Left forelimb (tissue), 1 donor: ENCODE results near the gene CCL4.
"Not testable (repeated sequence)": the region's sequence is repeated elsewhere in the genome, so short reads cannot be mapped to it uniquely, and the experiment has no call there.

Experiments
- DNase-seq: peaks from one replicate; pipeline ENCODE4 v3.0.0-alpha.2; 2018; ENCODE audit warnings: low spot score

Gene CCL4

DNA sequence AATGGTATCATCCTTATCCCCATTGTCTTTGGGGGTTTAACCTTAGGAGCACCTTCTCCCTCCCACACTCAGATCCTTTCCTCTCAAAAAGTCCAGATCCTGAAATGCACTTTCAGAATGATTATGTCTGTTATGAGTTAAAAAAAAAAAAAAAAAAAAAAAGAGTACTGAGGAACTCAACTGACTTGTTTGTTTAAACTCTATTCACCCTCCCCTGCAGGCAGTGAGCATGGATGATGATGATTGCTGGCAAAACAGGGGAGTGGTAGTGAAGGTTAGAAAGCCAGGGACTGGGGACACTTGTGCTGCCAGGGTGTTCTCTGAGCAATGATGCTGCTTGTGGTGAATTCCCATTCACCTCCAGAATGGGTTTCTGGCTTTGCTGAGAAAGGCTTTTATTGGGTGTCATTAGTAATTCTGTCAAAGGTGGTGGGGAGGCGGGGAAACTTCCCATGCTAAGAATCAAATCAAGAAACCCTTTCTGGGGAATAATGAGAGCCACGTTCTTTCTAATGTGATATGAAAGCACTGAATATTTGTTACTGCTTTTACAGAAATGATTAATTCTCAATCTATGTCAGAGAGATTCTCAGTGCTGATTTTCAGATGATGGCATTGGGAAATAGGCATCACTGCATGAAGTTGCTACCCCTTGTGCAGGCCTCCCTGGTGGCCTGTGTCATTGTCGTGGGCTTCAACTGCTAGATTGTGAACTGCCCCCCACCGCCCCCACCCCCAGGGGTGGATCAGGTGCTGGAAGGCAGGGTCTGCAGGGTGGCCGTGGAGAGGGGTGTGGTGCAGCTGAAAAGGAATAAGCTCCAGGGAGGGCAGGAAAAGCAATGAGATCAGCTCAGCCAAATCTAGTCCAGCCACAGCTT lies 14.1 kb downstream of the CCL4 start:
- DNase-seq: no peak

DNA sequence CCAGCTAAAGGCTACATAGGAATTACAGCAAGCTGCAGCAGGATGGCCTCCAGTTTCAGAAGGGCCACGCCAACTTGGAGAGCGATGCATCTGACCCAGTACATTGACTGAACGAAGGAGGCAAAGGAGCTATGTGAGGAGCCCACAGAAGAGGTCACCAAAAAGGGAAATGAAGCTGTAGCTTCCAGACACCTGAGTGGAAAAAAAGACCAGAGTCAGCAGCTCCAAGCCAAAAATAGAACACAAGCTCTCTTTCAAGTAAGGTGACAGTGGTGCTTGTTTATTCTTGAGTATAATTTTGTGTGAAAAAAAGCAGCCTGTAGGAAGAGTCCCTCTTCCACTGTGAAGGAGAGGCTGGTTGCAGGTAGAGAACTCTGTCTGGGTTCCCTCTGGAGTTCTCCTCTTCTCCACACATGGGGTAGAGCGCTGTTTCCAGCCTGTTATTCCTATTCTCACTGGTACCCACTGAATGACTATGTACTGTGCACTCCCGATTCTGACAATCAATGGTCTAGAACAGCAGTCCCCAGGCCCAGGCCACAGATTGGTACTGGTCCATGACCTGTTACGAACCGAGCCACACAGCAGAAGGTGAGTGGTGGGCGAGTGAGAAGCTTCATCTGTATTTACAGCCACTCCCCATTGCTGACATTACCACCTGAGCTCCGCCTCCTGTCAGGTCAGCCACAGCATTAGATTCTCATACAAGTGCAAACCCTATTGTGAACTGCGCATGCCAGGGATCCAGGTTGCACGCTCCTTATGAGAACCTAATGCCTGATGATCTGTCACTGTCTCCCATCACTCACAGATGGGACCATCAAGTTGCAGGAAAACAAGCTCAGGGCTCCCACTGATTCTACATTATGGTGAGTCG lies 15.1 kb downstream of the CCL4 start:
- no peak for DNase-seq

DNA sequence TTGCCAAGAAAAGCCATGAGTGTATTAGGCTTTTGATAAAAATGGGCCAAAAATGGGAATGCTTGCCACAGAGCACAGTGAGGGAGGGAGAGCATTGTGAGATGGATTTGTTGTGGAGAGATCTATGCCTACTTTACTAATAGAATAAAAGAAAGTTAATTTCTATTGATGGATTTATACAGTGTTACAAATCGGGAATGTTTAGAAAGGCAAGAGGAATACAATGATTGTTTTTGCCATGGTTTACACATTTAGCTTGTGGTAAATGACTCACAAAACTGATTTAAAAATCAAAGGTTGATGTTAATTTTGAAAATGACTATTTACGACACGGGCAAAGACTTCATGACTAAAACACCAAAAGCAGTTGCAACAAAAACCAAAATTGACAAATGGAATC lies 16.6 kb downstream of the CCL4 start:
- no peak for DNase-seq

DNA sequence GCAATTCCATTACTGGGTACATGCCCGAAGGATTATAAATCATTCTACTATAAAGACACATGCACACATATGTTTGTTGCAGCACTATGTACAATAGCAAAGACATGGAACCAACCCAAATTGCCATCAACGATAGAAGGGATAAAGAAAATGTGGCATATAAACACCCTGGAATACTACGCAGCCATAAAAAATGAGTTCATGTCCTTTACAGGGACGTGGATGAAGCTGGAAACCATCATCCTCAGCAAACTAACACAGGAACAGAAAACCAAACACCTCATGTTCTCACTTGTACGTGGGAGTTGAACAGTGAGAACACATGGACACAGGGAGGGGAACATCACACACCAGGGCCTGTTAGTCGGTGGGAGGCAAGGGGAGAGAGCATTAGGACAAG lies 17.5 kb downstream of the CCL4 start:
- DNase-seq: not testable (repeated sequence)

DNA sequence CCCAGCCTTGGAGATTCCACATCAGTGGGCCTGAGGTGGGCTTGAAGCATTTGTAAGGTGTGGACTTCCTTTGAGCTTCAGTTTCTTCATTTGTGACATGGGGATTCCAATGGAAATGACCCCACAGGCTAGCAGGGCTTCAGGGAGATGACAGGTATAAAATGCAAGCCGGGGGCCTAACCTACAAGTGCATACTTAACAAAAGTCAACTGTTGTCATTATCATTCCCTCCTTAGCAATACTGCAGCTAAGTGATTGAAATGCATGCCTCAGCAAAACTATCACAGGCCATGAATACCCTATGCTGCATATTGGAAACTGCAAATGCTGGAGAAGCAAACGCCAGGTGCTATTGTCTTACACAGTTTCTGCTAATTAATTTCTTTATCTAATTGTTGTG lies 19.8 kb downstream of the CCL4 start:
- no peak for DNase-seq

DNA sequence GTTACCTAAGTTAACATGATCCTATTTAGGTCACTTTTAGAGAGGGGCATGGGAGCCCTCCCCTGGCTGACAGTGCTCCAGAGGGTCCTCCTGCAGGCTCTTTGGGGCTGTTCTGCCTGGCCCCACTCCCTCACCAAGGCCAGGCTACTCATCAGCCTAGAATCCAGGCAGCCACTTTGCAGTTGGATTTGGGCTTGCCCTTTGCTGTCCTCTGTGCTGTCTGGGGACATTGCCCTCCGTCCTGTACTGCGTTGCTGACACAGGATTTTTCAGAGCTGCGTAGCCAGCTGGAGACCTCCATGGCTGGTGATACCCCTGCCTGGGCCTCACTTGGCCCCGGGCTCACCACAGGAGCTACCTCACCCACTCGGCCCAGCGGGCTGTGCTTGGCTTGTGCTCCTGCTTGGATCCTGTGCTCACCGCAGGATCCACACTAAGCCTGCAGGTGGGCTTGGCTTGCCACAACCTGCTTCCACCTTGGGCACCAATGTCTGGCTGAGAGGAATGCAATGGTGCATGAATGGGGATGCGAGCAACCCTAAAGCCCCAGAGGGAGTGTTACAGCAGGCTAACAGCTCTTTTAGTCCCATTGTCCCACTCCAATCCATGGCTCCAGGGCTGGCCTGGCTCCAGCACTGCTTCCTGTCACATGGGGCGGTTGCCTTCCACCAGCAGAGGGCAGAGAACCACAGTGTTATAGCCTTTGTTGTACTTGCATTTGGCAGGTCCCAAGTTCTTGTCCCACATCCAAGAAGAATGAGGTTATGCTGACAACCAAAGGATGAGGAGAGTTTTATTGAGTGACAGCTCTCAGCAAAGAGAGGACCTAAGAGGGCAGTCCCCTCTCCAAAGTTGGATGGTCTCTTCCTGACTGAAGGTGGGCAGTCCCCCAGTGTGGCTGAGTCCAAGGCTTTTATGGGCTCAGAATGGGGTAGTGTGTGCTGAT lies 21.5 kb downstream of the CCL4 start:
- no peak for DNase-seq

DNA sequence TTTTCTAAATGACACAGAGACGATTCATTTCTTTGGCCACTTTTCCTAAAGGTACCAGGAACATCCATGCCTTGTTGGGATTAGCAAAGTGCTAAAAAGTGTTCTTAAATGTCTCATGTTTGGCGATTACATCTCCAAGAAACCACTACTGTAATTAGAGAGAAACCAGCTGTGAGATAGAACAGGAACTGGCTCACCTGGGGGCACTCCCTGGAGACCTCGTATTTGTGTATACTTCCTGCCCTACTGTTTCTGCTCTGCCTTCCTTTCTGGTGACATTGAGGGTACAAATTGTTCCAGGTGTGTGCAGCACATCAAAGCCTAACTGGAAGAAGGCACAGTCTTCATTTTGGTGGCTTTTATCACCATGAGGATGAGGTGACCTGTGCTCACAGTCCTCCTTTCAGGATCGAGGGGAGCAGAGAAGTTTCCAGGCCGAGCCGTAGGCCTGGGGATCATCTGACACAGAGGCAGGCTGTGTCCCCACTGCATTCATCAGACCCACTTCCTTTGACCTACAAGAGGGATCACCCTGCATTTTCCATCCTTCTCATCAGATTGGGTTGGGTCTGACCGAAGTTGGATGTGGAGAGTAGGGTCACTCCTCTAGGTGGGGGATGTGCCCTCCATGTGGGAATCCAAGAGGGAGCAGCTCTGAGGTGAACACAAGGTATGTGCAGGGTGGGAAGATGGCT lies 23.7 kb downstream of the CCL4 start:
- no peak for DNase-seq

DNA sequence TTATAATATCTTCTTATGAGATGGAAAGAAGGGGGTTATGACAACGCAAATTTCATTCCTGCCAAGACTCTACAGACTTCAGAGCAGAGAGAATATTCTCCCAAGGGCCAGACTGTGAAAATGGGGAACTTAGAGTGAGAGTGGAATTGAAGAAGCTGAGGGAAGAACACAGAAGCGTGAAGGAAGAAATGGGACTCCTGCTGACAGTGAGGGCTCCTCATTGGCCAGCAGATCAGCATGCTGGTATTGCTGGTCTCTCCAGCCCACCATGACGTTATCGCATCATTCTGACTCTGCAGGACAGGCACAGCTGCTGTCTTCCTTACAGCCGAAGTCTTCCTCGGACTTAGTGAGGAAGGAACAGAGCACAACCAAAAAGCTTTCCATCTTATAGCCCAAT lies 24.3 kb downstream of the CCL4 start:
- no peak for DNase-seq

DNA sequence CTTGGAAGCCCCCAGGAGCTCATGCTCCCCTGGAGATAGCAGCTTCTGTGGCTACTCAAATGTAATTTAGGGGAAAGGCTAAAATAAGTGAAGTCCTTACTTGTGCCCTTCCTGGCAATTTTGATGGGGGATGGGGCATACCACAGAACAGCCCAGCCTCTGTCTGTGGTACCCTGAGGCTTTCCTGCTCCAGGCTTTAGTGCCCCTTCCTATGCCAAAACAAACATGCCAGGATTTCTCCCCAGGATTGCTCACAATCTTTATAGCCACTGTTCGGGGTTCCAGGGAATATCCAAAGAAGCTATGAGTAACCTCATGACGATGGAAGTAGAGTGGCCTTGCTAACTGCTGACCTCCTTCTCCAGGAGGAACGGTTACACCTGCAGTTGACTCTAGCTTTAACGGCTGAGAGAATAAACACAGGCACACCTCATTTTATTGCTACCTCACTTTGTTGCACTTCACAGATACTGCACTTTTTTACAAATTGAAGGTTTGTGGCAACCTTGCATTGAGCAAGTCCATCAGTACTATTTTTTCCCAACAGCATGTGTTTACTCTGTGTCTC lies 24.9 kb downstream of the CCL4 start:
- DNase-seq: no peak

DNA sequence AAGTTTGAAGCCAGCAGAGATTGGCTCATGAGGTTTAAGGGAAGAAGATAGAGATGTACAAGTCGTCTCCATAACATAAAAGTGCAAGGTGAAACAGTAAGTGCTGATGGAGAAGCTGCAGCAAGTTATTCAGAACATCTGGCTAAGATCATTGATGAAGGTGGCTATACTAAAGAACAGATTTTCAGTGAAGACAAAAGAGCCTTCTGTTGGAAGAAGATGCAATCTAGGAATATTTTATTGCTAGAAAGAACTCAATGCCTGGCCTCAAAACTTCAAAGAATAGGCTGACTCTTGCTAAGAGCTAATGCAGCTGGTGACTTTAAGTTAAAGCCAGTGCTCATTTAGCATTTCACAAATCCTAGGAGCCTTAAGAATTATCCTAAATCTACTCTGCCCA lies 26.0 kb downstream of the CCL4 start:
- DNase-seq: no peak

DNA sequence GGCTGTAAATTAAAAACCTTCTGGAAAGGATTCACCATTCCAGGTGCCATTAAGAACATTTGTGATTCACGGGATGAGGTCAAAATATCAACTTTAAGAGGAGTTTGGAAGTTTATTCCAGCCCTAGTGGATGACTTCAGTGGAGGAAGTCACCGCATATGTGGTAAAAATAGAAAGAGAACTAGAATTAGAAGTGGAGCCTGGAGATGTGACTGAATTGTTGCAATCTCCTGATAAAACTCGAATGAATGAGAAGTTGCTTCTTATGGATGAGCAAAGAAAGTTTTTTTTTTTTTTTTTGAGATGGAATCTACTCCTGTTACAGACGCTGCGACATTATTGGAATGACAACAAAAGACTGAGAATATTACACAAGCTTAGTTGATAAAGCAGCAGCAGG lies 26.7 kb downstream of the CCL4 start:
- no peak for DNase-seq

DNA sequence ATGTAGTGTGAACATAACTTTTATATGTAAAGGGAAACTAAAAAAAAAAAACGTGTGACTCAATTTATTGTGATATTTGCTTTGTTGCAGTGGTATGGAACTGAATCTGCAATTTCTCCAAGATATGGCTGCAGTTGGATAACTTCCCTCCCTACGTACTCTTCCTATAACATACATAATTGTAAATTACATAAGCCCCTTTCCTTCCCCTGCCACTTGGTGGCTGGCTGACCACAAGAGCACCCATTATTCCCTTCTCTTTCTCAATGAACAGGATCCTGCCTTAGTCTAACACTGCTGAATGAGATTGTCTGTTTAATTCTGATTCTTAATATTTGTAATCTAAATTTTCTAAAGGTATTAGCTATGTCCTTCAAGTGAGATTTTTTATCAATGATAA lies 27.8 kb downstream of the CCL4 start:
- no peak for DNase-seq

DNA sequence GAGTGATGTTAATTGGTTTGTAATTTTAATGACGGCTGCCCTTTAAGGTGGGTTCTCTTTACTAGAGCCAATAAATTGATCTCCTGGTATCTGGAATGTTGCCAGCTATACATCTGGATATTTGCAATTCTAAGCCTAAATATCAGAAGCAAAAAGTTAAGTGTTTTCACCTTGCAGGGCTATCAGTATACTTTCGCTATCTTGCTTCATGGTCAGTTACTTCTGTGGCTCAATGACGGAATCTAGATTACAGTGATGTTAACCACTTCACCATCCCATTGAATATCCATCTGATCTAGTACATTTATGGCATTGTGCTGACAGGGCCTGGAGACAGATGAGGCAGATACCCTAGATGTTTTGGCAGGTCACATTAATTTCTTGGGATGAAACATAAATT lies 28.3 kb downstream of the CCL4 start:
- DNase-seq: no peak

DNA sequence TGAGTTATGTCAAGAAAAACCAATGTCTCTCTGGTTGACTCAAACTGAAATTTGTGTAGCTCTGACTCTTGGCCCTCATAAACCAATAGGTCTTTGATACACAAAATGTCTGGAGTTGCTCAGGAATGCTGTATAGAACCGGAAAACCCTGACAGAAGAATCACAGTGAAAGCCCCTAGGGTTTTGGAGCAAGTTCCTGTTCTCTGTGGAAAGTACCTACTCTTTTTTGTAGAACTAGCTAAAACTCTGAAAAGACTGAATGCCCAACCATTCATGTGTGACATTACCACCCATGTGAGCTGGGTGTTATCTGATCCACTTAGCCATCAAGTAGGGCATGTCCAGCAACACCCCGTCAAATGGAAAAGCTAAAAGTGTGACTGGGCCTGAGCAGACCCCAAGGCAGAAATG lies 28.8 kb downstream of the CCL4 start:
- DNase-seq: no peak

DNA sequence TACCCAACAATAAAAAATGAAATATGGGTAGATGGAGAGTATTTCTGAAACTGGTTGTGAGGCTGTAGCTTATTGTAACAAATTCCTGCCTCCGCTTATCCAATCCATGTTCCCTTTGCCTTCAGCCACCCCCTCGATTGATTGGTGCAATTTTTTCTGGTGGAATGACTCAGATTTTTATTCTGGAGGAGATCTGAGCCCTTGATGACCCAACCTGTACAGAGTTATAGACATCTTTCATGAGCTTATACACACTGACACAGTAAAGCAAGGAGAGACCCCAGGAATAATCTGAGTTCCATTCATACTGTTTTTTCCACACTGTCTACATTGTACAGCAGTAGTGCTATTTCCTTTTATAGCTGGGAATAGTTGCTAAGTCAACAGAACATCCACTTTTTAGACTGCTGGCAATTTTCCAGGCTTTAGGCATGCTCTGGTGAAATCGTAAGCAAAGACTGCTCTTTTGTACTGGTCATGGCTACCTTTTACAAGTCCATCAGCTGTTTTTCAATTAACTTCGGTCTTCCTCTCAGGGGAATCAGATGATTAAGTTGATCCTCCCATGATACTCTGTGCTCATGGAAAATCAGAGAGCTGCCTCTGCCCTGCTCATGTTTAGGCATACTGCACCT lies 30.1 kb downstream of the CCL4 start:
- no peak for DNase-seq

DNA sequence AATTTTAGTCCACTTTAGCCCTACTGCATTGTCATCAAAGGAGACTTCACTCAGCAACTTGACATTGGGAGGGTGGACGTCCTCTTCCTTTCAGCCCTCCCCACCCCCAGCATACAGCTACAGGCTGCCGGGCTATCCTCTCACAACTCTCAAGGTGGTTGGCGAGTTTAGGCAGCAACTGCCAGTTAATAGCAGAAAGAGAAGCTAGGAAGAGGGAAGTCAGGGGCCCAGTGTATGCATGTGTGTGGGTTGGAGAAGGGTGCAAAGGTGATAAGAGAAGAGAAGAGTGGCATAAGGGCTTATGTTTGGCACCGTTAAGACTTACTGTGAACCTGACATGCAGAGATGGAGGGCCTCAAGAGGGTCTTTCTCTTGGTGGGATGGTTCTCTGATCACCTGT lies 31.8 kb downstream of the CCL4 start:
- DNase-seq: no peak

DNA sequence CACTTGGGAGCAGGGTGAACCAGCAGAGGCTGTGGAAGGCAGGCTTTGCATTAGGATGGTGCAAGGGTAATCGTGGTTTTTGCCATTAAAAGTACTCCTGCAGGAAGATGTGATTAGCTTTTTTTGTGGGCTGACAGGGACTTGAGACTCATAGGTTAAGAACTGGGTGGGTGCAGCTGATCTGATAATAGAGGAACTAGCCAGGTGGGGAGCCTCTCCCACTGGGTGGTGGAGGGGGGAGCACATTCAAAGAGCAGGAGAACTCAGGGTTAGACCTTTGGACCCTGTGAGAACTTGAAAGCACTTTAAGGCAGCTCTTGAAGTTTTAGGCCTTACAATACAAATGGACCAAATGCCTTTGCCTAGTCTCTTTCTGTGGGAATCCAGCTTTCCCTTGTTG lies 32.4 kb downstream of the CCL4 start:
- DNase-seq: no peak

DNA sequence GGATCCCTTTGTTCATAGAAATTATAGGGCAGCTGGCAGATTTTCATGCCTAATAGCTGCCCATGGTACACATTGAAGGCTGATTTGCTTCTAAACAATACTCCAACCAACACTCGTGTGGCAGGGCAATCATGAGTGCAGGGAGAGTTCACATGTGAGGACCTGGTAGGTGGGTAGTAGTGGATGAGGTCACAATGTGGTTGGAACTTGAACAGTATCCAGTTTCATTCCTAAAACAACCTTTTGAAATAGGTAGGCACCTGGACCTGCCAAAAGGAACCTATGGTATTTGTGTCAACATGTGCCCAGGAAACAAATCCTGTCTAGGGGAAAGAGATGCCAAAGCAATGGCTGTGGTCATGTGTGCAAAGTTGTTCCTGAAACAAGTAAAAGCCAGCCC lies 32.8 kb downstream of the CCL4 start:
- no peak for DNase-seq

DNA sequence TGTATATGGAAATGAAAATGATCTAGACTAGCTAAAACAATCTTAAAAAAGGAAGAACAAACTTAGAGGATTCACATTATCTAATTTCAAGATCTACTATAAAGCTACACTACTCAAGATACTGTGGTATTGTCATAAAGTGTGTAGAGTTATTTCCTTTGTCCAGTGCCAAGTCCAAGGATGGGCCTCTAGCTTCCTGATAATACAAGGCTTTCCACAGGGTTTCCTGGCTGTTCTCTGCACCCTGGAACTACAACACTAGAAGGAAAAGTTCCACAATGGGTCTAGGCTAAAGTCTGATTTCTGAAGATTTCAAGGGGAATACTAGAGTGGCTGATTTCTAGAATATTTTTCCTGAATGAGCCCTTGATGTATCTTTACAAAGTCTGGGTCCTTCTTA lies 38.6 kb downstream of the CCL4 start:
- DNase-seq: no peak

DNA sequence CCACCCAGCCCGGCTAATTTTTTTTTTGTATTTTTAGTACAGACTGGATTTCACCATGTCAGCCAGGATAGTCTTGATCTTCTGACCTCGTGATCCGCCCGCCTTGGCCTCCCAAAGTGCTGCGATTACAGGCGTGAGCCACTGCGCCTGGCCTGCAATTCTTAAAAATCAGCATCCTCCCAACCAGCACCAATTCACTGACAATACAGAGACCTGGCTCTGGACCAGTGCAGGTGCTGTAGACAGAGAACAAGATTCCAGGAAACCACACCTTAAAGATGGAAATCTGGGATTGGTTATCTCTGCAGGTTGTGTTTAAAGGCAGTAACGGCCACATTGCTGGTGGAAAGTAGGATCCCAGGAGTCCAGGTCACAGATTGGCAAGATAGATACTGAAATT lies 39.2 kb downstream of the CCL4 start:
- no peak for DNase-seq

DNA sequence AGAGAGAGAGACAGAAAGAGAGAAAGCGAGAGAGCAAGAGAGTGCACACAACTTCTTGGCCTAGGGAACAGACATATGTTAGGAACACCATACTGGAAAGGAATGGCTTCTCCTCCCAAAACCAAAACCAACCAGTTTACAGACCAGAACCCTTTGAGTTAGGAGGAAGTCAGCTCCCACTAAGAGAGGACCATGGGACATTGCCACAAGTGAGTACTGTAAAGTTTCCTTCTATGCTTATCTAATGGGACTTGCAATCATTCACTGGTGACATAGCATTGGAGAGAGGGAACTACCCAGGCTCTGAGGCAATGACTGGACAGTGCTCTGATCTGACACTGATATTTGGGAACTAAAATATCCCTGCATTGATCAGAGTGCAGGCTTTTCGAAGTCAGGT lies 40.4 kb downstream of the CCL4 start:
- DNase-seq: no peak
